Measurements from ENCODE around the gene GRIN2A.

Gene GRIN2A

GRCh38 chr16:9852003-9852402 is 330.2 kb downstream of the GRIN2A start:
- no peak for DNase-seq (ENCODE audit: low read depth)

DNA sequence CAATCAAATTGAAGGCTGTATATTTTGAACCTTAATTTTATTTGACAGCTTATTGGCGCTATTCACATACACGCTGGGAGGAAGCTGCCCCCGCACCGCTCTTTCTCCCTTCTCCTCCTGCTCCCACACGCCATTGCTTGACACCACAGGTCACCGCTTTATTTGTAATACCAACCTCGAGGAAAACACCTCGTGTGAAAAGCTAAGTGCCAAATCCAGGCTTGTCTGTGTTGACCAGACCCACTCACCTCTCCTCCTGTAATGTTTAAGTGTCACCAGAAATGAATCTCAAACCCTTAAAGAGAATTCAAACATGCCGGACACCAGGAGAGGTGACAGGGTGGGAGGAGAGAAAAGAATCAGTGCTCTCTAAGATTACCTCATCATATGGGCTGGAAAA is 331.4 kb downstream of the GRIN2A start:
- DNase-seq (ENCODE audit: low read depth): no peak

- DNase-seq (ENCODE audit: low read depth): no peak
Observed at GRCh38 chr16:9849697-9850245, 332.5 kb downstream of the GRIN2A start.

DNA sequence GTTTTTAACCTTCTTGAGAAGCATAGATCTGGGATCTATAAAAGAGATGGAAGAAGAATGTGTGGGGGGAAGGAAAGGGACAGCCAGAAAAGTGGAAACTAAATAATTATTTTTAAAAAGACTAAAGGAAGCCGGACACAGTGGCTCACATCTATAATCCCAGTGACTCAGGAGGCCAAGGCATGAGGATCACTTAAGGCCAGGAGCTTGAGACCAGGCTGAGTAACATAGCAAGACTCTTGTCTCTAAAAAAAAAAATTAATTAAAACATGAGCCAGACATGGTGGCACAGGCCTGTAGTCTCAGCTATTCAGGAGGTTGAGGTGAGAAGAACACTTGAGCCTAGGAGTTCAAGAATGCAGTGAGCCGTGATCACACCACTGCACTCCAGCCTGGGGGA is 335.1 kb downstream of the GRIN2A start:
- no peak for DNase-seq (ENCODE audit: low read depth)

GRCh38 chr16:9846362-9847099 is 335.7 kb downstream of the GRIN2A start:
- DNase-seq (ENCODE audit: low read depth): no peak

DNA sequence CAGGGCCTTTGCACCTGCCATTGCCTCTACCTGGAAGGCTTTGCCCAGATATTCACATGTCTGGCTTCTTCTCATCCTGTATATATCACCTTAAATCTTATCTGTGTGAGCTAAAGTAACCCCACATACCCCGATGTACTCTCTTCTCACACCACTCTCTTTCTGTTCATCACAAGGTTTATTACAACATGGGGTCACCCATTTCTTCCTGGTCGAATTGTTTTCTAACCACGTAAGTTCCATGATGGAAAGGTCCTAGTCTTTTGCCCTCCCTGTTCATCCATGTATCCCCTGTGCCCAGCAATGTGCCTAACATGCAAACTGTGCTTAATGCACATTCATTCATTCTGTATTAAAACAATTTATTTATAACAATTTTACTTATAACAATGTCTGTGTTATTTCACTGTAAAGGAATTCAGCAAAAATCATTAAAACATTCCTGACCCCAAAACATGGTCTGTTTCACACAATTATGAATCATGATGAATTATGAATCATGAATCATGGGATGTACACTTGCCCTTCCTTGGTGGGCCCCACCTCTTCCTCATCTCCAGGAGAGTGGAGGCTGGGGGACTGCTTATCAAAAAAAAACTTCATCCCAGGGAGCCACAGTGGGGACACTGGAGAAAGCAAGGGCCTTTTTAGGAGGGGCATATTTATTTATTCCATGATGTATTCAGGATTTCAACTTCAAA is 336.4 kb downstream of the GRIN2A start:
- DNase-seq (ENCODE audit: low read depth): no peak

GRCh38 chr16:9844361-9844760 is 337.9 kb downstream of the GRIN2A start:
- no peak for DNase-seq (ENCODE audit: low read depth)

DNA sequence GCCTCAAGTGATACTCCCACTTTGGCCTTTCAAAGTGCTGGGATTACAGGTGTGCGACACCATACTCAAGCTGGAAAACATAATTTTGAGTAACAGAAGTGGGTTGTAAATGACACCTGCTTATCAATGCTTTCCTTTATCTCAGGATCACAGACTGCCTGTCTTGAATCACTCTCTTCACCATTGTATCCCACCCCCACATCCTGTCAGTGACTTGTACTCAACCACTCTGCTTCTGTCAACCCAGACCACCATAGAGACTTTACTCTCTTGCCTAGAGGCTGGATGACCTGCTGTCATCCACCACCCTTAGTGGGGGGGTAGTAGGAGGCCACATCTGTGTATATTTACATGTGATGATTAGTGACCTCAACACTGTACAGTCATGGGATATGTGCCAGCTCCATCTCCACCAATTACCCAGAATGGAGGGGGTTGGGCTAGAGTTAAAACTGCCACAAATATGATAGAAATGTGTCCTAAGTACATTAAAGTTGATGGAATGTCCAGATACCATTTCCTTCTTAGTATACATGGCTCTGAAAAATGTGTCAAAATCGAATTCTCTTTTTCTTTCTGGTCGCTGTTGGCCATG is 338.7 kb downstream of the GRIN2A start:
- DNase-seq (ENCODE audit: low read depth): no peak

GRCh38 chr16:9840761-9841665 is 341.2 kb downstream of the GRIN2A start:
- no peak for DNase-seq (ENCODE audit: low read depth)

DNA sequence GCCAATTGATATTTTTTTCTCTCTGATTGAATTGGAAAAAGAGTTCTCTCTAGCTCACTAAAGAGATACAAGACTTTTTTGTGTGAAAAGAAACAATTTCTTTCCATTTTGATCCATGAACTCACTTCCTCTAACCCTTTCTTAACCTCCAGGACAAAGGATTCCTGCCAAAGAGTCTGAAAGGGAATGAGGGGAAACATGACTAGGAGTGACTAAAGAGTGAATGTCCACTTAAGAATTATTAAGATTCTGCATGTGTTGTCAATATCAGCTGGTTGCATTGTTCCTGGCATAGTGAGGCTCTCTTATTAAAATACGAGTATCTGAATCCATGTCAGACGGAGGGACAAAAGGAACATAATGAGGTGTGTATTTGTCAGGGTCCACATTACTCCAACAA is 344.7 kb downstream of the GRIN2A start:
- DNase-seq (ENCODE audit: low read depth): no peak

- DNase-seq (ENCODE audit: low read depth): no peak
Observed at GRCh38 chr16:9836118-9836736, 346.0 kb downstream of the GRIN2A start.

DNA sequence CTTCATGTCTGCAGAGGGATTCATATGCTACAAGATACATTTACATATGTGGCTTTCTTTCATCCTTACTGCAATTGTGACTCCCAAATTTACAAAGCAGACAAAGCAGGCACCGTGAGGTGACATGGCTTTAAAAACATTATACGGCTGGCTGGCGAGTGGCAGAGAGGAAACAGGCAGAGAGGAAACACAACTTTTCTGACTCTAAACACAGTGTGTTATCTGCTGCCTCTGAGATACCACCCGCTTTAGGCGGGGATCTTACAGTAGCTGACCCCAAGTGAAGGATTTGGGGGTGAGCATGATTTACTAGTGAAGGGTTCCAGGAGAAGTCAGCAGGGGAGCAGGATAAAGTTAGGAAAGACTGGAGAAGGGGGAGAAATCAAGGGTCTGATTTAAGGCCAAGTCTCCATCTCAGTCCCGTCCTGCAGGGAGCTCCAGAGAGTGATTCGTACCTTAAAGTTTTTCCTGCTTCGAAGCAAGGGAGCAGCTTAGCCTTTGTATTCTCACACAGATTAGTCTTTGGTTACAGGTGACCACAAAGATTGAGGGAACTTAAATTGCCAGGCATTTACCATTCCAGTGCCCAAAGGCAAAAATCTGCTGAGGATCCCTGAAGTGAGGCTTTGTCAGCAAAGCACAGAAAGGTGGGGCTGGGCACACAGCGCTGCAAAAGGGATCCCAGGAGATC is 355.0 kb downstream of the GRIN2A start:
- no peak for DNase-seq (ENCODE audit: low read depth)

GRCh38 chr16:9826656-9827055 is 355.6 kb downstream of the GRIN2A start:
- no peak for DNase-seq (ENCODE audit: low read depth)

- DNase-seq (ENCODE audit: low read depth): no peak
Observed at GRCh38 chr16:9824200-9825068, 357.8 kb downstream of the GRIN2A start.

- DNase-seq (ENCODE audit: low read depth): no peak
Observed at GRCh38 chr16:9823510-9823909, 358.7 kb downstream of the GRIN2A start.

GRCh38 chr16:9821970-9822369 is 360.3 kb downstream of the GRIN2A start:
- DNase-seq (ENCODE audit: low read depth): no peak

- no peak for DNase-seq (ENCODE audit: low read depth)
Observed at GRCh38 chr16:9821331-9821730, 360.9 kb downstream of the GRIN2A start.

GRCh38 chr16:9820476-9821246 is 361.6 kb downstream of the GRIN2A start:
- no peak for DNase-seq (ENCODE audit: low read depth)

DNA sequence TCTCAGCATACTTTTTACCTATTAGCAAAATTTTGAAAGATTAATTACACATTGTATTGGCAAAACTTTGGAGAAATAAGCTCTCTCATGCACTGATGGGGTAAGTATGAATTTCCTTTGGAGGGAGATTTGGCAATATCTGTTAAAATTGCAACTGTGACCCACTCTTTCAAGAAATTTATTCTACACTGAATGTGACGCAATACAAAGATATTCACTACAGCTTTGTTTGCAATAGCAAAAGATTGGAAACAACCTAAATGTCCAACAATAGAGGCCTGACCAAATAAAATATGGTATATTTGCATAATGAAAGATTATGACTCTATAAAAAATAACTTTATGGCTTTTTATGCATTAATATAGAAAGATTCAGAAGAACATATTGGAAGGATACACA is 363.5 kb downstream of the GRIN2A start:
- no peak for DNase-seq (ENCODE audit: low read depth)
